HPDE6-E6E7 (cell line): ENCODE data around the gene SOX14.

Experiments
- DNase-seq: peaks from one replicate; pipeline ENCODE4 v3.0.0; 2011; ENCODE audit warnings: missing footprints; ENCODE audit errors: extremely low spot score

Gene SOX14

DNA sequence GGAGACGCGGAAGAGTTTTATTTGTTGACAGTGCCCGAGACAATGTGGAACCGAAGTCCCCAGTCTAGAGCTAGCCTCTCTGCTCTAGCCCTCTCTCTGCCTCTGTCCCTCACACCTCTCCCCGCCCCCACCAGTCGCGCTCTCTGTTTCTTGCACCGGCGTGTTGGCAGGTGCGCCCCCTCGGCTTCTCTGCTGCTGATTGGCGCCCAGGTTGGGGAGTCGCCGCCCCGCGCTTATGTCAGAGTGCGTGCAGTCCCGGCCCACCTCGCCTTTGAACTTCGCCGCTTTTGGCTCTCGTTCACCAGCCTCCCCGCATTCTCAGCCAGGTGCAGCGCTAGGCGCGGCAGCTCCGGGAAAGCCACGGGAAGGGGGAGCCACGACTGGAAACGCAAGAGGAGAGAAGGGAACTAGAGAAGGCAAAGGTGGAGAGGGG lies at the start of gene SOX14:
TSS of gene SOX14 (plus strand) at position 315 of the 433 bp plus-strand sequence. CDS start 470 bp downstream, outside the sequence.
- DNase-seq, result no peak

DNA sequence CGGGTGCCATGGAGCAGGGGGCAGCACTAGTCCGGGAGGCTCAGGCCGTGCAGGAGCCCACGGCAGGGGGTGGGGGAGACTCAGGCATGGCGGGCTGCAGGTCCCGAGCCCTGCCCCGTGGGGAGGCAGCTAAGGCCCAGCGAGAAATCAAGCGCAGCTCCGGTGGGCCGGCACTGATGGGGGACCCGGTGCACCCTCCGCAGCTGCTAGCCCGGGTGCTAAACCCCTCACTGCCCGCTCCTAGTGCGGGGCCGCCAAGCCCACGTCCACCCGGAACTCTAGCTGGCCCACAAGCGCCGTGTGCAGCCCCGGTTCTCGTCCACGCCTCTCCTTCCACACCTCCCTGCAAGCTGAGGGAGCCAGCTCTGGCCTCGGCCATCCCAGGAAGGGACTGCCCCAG lies 49.6 kb upstream of the SOX14 start:
- DNase-seq, result no peak

DNA sequence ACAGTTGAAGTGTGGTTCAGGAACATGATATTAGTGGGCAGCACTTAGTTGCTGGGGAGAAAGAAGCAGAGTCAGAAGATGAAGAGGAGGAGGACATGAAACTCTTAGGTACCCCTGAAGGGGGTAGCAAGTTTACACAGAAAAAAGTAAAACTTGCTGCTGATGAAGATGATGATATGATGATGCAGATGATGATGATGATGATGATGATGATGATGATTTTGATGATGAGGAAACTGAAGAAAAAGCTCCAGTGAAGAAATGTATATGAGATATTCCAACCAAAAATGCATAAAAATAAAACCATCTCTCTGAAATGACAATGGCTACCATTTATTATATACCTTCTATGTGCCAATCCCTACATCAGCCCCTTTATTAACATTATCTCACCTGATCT lies 39.9 kb upstream of the SOX14 start:
- DNase-seq, result no peak

DNA sequence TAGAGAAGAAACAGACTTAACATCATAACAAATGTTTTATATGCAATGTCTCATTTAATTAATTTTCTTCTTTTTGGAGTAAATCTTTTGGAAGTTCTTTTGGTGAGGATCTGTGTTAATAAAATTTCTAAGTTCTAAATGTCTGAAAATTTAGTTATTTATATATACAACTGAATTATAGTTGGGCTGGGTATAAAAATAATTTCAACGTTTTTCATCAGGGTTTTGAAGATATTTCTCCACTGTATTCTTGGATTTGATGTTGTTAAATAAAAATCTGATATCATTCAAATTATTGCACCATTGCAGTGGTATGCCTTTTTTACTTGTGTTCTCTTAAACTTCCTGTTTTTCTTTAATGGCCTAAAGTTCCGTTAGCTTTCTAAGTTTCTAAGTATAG lies 26.9 kb upstream of the SOX14 start:
- DNase-seq, result no peak

DNA sequence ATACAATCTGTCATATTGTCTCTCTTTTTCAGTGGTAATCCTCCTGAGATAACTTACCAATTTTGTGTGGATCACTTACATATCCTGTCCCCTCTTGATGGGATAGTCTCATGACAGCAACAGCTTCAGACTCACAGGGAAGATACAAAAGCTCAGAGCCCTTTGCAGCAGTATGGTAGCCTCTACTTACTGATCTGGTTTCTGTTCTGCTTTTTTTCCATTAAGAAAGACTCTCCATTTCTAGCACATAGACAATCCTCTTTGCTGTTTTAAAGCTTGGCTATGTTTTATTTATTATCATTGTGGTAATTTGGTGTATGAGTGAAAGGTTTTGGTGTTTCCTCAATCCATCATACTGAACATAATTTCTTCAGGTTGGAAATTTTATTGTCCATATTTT lies 25.4 kb upstream of the SOX14 start:
- DNase-seq, result no peak

DNA sequence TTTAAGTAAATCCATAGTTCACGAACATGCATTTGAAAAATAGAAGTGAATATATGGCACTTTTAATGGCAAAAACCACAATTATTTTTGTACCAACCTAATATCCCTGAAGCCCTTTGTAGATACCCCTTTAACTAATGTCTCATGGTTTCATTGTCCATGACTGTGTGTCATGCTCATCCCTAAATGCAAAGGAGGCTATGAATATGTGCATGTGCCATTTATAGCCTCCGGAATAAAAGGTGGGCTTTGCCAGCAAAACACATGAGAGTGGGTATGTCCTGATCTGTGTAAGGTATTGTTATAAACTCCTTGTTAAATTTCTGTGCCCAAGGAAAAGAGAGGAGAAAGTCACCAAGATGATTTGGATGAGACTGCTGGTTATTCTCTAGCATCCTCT lies 20.5 kb upstream of the SOX14 start:
- DNase-seq, result no peak

DNA sequence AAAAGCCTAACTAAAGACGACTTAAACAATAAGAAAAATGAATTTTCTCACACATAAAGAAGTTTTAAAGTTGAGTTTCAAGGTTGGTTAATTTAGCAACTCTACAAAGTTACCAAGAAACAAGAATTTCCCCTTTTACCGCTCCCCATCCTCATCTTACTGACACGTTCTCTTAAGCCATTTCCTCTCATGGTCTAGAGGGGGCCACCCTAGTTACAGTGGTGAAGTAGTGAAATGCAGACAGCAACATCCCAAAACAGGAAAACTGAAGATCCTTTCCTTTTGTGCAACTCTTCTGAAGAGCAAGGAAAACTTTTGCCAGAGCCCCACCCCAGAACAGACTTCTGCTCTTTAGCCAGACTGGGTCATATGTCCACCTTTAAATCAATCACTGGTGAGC lies 17.3 kb upstream of the SOX14 start:
- no peak for DNase-seq

DNA sequence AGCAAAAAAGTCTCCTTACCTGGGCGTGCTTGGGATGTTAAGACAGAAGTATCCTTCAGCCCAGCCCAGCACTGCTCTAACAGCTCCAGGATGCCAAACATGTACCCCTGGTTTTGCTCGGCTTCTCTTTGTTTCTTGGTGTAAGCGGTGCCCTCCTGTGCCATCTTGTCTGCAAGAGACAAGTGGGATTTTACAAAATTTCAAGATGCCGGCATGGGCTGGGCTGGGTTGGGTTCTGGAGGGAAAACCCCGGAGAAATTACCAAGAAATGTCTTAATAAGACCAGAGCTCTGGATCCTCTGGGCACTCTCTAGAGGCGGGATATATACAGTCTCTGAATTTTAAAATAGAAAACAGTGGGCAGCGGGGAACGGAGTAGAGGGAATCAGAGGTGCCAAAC lies 4.6 kb upstream of the SOX14 start:
- no peak for DNase-seq

DNA sequence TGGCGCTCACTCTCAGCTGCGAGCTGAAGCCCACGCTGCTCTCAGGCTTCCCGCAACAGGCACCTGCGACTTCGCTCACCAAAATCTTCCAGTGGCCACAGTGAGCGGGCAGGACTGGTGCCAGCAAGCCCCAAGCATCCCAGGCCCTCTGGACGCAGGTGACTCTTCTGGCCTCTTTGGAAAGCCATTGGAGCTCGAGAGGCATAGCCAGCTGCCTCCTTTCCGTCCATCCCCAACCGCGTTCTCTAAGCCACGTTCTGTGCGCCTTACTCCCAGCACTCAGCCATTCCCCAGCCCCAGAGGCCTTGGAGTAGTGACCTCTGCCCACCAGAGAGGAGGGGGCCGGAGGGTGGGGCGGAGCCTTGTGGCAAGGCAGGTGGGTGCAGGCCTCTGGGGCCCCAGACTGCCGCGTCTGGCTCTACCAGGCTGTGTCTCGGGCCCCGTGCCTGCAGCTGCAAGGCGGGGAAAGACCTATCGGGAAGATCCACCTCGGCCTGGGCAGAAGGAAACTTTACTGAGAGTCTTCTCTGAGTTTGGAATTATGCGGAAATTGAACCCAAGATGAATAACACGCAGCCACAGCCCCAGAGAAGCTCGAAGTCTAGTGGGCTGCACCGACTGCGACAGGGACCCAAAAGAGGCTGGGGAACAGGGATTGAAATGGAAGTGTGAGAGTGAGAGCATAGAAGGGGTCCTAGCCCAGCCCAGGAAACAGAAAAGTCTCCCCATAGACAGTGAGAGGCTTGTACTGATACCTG lies 3.6 kb upstream of the SOX14 start:
- no peak for DNase-seq

DNA sequence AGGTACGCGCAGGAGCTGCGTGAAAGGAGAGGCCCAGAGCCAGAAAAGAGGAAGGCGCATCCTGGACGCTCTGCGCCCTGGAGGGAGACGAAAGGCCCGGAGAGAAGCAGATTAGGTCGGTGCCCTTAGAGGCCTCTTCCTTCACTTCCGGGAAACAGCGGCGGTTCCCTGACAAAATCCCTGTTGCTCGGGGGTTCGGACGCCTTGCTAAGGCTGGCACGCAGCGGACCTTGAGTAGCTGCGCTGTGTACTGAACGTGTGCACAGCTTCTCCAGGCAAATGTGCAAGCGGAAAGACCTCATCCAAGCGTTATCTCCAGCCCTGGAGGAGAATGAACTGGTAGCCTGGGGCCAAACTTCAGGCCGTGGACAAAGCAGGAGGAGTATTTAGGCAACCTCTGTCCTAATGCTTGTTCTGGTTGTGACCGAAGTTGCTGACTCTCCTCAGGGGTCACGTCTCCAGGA lies 3.0 kb upstream of the SOX14 start:
- no peak for DNase-seq

DNA sequence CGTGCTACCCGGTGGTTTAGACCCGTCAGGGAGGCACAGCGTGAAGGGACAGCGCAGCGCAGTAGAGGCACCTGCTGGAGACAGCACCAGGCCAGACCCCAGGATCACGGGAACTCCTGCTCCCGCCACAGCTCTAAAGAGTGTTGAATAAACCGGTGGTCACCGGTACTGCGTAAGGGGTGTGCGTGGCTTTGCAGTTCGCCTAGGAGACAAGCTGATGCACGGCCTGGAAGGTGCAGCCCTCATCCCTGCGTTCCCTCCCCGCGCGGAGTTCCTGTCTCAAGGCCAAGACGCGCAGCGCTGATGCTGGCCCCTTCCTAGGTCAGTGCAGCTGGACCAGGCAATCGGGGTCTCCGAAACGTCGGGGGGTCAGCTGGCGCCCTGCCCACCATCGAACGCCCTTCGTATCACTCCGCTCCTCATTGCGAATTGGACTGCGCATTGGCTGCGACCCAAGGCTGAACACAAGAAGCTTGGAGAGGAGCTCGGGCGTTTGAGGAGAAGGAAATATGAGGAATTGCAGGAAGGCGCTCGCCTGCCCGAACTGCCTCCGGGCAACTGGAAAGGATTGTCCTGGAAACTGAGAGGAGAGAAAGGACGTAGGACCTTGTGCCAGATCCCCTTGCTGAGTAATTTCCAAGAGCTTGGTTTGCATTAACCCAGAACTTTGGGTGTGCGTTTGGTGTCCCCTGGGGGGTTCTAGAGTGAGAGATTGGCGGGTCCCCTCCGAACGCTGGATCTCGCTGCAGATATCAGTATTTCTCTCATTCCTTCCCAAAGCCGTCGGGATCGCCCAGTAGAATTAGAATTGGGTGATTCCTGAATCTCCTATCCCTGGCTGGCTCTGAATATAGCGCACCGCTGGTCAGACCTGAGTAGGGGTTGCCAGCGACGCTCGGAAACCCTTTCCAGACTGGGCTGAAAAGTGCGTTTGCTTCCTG lies 2.3 kb upstream of the SOX14 start:
- no peak for DNase-seq

DNA sequence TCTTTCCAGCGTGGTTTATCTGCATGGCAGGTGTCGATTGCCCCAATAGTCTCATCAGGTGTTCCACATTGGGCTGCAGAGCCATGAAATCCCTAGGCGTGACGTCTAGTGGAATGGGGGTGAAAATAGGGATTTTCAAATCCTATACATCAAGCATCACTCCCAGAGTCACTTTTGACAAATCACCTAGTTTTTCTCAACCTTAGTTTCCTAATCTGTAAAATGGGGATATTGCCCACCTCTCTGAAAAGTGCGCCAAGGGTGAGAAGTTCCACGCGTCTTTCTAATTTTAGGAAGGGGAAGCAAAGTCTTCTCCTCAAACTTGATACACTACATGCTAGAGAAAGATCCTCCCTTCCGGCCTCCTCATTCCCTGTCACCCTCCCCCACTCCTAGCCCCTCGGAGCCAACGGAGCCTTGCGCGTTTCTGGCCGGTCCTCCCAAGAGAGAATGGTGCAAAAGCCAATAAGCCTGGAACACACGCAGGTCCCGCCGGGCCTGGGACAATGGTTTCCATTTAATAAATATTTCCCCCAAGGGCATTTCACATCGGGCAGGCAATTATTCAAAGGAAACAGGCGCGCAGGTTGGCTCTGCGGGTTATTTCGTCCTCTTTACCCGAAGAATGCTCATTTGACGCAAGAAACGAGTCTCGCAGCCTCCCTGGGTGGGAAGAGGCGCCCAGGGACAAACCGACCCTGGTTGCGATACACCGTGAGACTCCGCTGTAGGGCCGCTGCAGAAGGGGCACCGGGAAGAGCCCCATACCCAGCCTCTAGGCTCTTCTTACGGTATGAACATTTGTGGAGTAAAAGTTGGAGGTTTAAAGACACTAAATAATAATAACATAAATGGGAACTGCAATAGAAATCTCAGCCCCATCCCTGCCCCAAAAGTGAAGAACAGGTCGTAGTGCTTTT lies 1.2 kb upstream of the SOX14 start:
- no peak for DNase-seq

DNA sequence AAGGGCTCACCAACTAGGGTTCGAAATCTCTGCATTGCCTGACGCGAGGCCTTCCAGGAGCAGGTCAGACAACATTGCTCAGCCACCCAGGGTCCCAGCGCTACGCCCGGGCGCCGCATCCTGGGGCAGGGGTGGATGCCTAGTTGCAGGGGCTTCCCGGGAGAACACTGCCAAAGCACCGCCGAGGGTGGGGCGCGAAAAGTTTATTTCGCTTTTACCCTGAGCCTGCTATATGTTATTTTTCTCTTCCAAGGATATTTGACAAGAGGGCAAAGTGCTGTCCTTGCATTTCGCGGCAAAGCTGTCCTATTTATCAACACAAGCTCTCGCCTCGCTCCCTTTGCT lies 549 bp upstream of the SOX14 start:
- DNase-seq, result no peak

DNA sequence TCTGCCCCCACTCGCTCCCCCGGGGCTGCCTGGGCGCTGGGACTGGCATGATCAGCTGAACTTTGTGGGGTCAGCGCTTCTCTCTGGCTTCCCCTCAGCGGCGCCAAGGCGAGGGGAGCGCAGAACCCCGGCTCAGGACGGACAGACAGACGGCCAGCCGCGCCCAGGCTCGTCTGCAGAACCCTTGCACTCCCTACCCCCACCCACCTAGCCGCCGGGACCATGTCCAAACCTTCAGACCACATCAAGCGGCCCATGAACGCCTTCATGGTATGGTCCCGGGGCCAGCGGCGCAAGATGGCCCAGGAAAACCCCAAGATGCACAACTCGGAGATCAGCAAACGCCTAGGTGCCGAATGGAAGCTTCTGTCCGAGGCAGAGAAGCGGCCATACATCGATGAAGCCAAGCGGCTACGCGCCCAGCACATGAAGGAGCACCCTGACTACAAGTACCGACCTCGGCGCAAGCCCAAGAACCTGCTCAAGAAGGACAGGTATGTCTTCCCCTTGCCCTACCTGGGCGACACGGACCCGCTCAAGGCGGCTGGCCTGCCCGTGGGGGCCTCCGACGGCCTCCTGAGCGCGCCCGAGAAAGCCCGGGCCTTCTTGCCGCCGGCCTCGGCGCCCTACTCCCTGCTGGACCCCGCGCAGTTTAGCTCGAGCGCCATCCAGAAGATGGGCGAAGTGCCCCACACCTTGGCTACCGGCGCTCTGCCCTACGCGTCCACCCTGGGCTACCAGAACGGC lies 621 bp downstream of the SOX14 start:
- DNase-seq, result no peak

DNA sequence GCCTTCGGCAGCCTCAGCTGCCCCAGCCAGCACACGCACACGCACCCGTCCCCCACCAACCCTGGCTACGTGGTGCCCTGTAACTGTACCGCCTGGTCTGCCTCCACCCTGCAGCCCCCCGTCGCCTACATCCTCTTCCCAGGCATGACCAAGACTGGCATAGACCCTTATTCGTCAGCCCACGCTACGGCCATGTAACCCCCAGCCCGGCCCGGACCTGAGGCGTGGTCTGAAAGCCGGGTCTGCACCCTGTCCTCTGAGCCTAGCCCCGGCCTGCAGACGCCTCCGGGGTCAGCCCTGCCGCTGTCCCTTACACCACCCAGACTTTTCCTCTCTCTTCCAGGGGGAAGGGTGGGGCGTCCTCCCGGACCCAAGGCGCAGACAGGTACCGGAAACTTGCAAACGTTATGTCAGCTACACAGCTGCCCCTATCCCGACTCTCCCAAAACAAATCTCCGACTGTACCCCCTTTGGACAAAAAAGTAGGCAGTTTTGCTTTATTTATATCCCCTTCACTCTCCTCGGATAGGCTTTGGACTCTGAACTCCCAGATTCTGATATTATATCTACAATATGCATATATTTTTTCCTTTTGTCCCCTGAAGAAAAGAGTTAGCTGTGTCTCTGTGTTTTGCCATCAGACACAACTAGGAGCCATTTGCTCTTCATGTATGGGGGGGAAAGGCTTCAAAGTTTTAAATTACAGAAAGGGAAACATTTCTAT lies 1.4 kb downstream of the SOX14 start:
- no peak for DNase-seq

DNA sequence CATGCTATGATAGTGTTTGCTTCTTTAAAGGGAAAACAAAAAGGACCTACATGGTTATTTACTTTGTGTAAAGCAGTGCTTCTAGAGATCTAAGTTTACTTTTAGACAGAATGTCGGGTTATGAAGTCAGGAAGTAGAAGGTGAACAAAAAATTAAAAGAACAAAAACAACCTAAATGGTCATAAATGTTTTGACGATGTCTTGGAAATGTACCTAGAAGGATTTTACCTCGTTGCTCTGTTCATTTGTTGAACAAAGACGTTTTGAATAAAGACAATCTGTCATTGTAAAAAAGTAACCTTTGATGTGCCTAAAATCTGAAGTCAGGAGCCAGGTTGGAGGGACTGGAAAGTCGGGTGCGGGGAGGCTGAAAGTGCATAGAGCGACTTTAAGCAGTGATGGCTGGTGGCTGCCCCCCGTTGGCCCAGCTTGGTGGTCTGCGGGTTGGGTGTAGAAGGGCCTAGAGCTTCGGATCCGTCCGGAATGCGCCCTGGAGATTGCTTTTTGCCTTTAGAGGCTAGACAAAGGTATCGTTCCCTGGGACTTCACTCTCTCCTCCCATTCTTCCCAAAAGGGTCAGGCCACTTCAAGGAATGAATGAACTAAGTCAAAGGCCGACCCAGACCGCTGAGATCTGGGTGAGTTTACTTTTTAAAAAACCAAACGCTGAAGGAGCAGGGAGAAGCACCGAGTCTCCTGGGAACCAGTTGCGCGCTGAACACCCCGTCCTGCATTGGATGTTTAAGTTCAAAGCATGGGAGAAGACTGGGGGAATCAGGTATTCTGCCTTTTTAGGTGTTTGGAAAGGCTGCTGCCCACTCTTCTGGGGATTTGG lies 2.1 kb downstream of the SOX14 start:
- no peak for DNase-seq

DNA sequence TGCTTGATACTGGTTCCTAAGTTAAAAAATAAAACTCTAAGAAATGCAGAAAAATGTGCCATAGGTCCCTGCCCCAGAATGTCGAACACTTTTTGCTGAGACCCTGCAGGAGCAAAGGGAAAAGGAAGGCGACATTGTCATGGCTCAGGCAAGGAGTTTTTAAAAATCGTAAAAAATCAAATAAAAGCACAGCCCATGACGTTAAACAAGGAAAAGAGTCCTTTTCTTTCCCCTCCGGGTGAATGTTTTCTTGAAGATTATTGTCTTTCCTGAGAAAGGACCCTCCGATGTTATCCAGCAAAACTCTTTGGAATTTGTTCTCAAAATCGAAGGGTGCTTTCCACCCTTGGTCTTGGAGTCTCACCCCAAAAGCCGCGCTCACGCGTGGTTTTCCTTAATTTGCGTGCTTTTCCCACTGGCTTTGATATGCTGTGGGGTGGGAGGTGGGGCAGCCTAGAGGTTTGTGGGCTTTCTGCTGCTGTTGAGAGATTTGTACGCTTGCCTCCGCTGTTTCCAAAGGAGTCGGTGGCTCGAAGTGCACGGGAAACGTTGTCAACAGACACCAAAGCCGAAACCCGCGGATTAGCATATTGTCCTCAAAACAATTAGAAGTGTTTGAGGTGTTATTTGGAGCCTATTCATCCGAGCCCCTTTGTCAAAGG lies 2.9 kb downstream of the SOX14 start:
- DNase-seq, result no peak

DNA sequence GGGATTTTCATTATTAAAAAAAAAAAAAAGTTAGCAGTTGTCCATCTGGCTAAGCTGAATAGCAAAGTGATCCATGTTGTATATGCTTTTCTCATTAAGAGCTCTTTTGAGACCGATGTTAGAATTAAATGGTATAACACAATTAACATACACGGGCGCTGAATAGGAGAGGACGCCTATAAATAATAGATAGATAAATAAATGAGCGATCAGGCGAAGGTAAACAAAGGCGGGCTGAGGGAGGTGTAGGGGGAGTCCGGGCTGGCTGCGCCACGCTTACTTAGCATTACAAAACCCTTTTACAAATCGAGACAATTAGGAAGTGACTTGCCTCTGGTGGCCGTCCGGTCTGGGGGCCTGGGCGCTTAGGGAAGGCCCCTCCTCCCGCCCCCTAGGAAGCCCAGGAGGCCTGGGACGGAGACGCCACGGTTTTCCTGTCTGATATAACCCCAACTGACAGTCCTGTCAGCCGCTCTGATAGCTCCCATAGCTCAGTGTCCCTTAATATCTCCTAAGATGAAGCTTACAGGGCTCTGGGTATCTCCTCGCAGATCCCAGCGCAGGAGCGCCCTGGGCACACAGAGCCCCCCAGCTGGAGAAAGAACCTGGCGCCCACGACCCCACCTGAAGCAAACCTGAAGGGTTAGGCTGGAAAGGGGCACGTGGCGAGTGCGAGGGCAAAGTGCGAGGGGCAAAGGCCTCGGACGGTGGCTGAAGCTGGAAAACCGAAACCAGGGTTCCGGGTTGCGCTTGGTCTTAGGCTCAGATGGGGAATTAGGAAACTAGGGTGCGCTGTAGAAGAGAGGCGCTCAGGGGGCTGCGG lies 3.6 kb downstream of the SOX14 start:
- no peak for DNase-seq
